Chondrocyte (in vitro differentiated cells): ENCODE data around the gene TOP1. TPM values are rescaled to one million over a fixed set of nuclear protein-coding genes. Genes with fewer than 3 reads are reported as not detected.

Experiments used
- microRNA-seq: library from miRNA; unstranded; fragments of <30 nt; microRNA quantifications from one replicate; pipeline ENCODE4 v1.2.0, GENCODE V29; 2020; ENCODE audit warnings: borderline number of aligned reads
- total RNA-seq: library from RNA; stranded (reverse); gene quantifications from 3 replicates; pipeline ENCODE4 v1.2.1, GENCODE V29; 2021

TOP1 gene
- total RNA-seq, 1 donor from 2014 or later = 39.0 TPM

Small RNAs within 50 kb of the gene (microRNA-seq; reads per million reads assigned to microRNA genes)
- gene MIR6871 = not detected

Other genes starting within 250 kb of the TOP1 start
- gene PLCG1, start 108.7 kb downstream of the TOP1 start, total RNA-seq = 139 to 152 TPM (median 140 TPM) in 3 replicates